Activated T-cell treated with anti-CD3 and anti-CD28 coated beads, Interleukin-2, amount 50 U/mL, for 72 hours (primary cell): Measurements from ENCODE around the gene WFDC12. TPM values are rescaled to one million over a fixed set of nuclear protein-coding genes. Genes with fewer than 3 reads are reported as not detected.
A peak's percentile ranks its signal among the peaks of the same experiment; 100 is the strongest.

ENCODE experiments used
- ATAC-seq, 2 donors: fragments of 150-1000 bp; cut with Tn5 transposase; replicated peaks in 1 of 2; 2 replicates each; pipeline ENCODE4 v1.10.0; 2021; ENCODE audit warnings: moderate library complexity in 2 of 2, mild to moderate bottlenecking in 1 of 2
- DNase-seq, 2 donors: peaks; one replicate each; pipeline ENCODE4 v3.0.0; 2021 to 2022; ENCODE audit warnings: mixed read lengths in 1 of 2
- H3K27ac Mint-ChIP-seq: one replicate; pipeline ENCODE4 v1.8.0; 2022; ENCODE audit warnings: mild to moderate bottlenecking, moderate library complexity, mixed read lengths
- H3K27me3 Mint-ChIP-seq: one replicate; pipeline ENCODE4 v1.8.0; 2022; ENCODE audit warnings: low read depth, mixed read lengths
- H3K36me3 Mint-ChIP-seq, 2 donors: one replicate each; pipeline ENCODE4 v1.8.0; 2022; ENCODE audit warnings: mixed read lengths in 2 of 2, mild to moderate bottlenecking in 1 of 2; ENCODE audit not compliant: insufficient read depth in 2 of 2
- H3K4me1 Mint-ChIP-seq: one replicate; pipeline ENCODE4 v1.8.0; 2022; ENCODE audit warnings: low read depth, mixed read lengths
- H3K4me3 Mint-ChIP-seq, 2 donors: one replicate each; pipeline ENCODE4 v1.8.0; 2022; ENCODE audit warnings: mild to moderate bottlenecking in 2 of 2, mixed read lengths in 2 of 2, moderate library complexity in 2 of 2
- H3K9me3 Mint-ChIP-seq, 2 donors: one replicate each; pipeline ENCODE4 v1.8.0; 2022; ENCODE audit warnings: mixed read lengths in 2 of 2
- total RNA-seq, 2 donors: library from RNA; stranded (reverse); gene quantifications; one replicate each; pipeline ENCODE4 v1.2.3, GENCODE V29; 2022

Gene WFDC12
- total RNA-seq, 2 donors from 2014 or later: not detected

- ATAC-seq (peak; percentile 19 to 41), DNase-seq (peak; percentile 62 to 71)
- H3K36me3 Mint-ChIP-seq: no peaks in the 10 kb centered on the region
- peaks cover 37% of the 10 kb centered on the region for H3K27me3 Mint-ChIP-seq
- H3K4me1 Mint-ChIP-seq: peaks cover 19% of the 10 kb centered on the region
- no peak overlapping the region for H3K4me3 Mint-ChIP-seq
- H3K27ac Mint-ChIP-seq: no peak overlapping the region
- H3K9me3 Mint-ChIP-seq: no peaks in the 10 kb centered on the region
Observed at GRCh38 chr20:45095805-45096238, 28.4 kb downstream of the WFDC12 start.

- H3K27ac Mint-ChIP-seq: no peak overlapping the region
- DNase-seq (no peak), ATAC-seq (no peak)
- H3K36me3 Mint-ChIP-seq: no peaks in the 10 kb centered on the region
- no peak overlapping the region for H3K4me3 Mint-ChIP-seq
- H3K9me3 Mint-ChIP-seq: no peaks in the 10 kb centered on the region
- H3K27me3 Mint-ChIP-seq: peaks cover 30% of the 10 kb centered on the region
- peaks cover 19% of the 10 kb centered on the region for H3K4me1 Mint-ChIP-seq
Observed at GRCh38 chr20:45094864-45095574, 29.2 kb downstream of the WFDC12 start.

- no peaks in the 10 kb centered on the region for H3K9me3 Mint-ChIP-seq
- H3K4me3 Mint-ChIP-seq: no peak overlapping the region
- no peak for DNase-seq
- H3K36me3 Mint-ChIP-seq: no peaks in the 10 kb centered on the region
- H3K27ac Mint-ChIP-seq: no peak overlapping the region
- ATAC-seq: no peak
- peaks cover 19% of the 10 kb centered on the region for H3K4me1 Mint-ChIP-seq
- H3K27me3 Mint-ChIP-seq: peaks cover 22% of the 10 kb centered on the region
Observed at GRCh38 chr20:45094201-45094600, 30.1 kb downstream of the WFDC12 start.

- Mint-ChIP-seq H3K27ac (peak overlapping the region; percentile 77), H3K36me3 (peaks cover 2% of the 10 kb centered on the region in 2 donors), H3K4me3 (no peak overlapping the region), H3K9me3 (no peaks in the 10 kb centered on the region), H3K4me1 (peaks cover 19% of the 10 kb centered on the region), H3K27me3 (peaks cover 14% of the 10 kb centered on the region)
- ATAC-seq (no peak), DNase-seq (no peak)
Observed at GRCh38 chr20:45092898-45093297, 31.4 kb downstream of the WFDC12 start.

GRCh38 chr20:45091366-45091765, 32.9 kb downstream of the WFDC12 start:
- no peak for ATAC-seq
- no peaks in the 10 kb centered on the region for H3K27me3 Mint-ChIP-seq
- peaks cover 5 to 13% of the 10 kb centered on the region in 2 donors for H3K36me3 Mint-ChIP-seq
- no peak overlapping the region for H3K27ac Mint-ChIP-seq
- no peak overlapping the region for H3K4me3 Mint-ChIP-seq
- peaks cover 9% of the 10 kb centered on the region for H3K4me1 Mint-ChIP-seq
- no peak for DNase-seq
- no peaks in the 10 kb centered on the region for H3K9me3 Mint-ChIP-seq

- ATAC-seq (no peak), DNase-seq (no peak)
- Mint-ChIP-seq H3K4me3 (no peak overlapping the region), H3K9me3 (no peaks in the 10 kb centered on the region), H3K4me1 (peaks cover under 1% of the 10 kb centered on the region), H3K27ac (peak overlapping the region; percentile 19), H3K27me3 (no peaks in the 10 kb centered on the region), H3K36me3 (peaks cover 5 to 17% of the 10 kb centered on the region in 2 donors)
Observed at GRCh38 chr20:45090481-45090880, 33.8 kb downstream of the WFDC12 start.

- Mint-ChIP-seq H3K27ac (no peak overlapping the region), H3K4me1 (no peaks in the 10 kb centered on the region), H3K9me3 (no peaks in the 10 kb centered on the region), H3K4me3 (no peak overlapping the region), H3K27me3 (no peaks in the 10 kb centered on the region), H3K36me3 (peaks cover 5 to 20% of the 10 kb centered on the region in 2 donors)
- ATAC-seq (no peak), DNase-seq (no peak)
Observed at GRCh38 chr20:45088247-45088646, 36.0 kb downstream of the WFDC12 start.

GRCh38 chr20:45087814-45088213, 36.5 kb downstream of the WFDC12 start:
- H3K4me1 Mint-ChIP-seq: no peaks in the 10 kb centered on the region
- no peak overlapping the region for H3K4me3 Mint-ChIP-seq
- H3K36me3 Mint-ChIP-seq: peaks cover 8 to 23% of the 10 kb centered on the region in 2 donors
- DNase-seq: no peak
- no peak overlapping the region for H3K27ac Mint-ChIP-seq
- H3K9me3 Mint-ChIP-seq: no peaks in the 10 kb centered on the region
- no peak for ATAC-seq
- H3K27me3 Mint-ChIP-seq: no peaks in the 10 kb centered on the region

GRCh38 chr20:45087097-45087790, 37.0 kb downstream of the WFDC12 start:
- H3K27me3 Mint-ChIP-seq: no peaks in the 10 kb centered on the region
- no peak for ATAC-seq
- no peaks in the 10 kb centered on the region for H3K9me3 Mint-ChIP-seq
- peak overlapping the region; percentile 26 for H3K27ac Mint-ChIP-seq
- peaks cover 11 to 28% of the 10 kb centered on the region in 2 donors for H3K36me3 Mint-ChIP-seq
- DNase-seq: no peak
- H3K4me3 Mint-ChIP-seq: no peak overlapping the region
- H3K4me1 Mint-ChIP-seq: no peaks in the 10 kb centered on the region

GRCh38 chr20:45085867-45086266, 38.4 kb downstream of the WFDC12 start:
- Mint-ChIP-seq H3K4me1 (peaks cover 3% of the 10 kb centered on the region), H3K27ac (peak overlapping the region; percentile 13), H3K27me3 (no peaks in the 10 kb centered on the region), H3K4me3 (no peak overlapping the region), H3K9me3 (peaks cover 2 to 4% of the 10 kb centered on the region in 2 donors), H3K36me3 (peaks cover 17 to 41% of the 10 kb centered on the region in 2 donors)
- DNase-seq (no peak), ATAC-seq (no peak)

GRCh38 chr20:45085289-45085688, 39.0 kb downstream of the WFDC12 start:
- peak overlapping the region; percentile 13 for H3K27ac Mint-ChIP-seq
- DNase-seq (no peak), ATAC-seq (no peak)
- peaks cover 3 to 4% of the 10 kb centered on the region in 2 donors for H3K9me3 Mint-ChIP-seq
- no peaks in the 10 kb centered on the region for H3K27me3 Mint-ChIP-seq
- no peak overlapping the region for H3K4me3 Mint-ChIP-seq
- H3K36me3 Mint-ChIP-seq: peaks cover 20 to 47% of the 10 kb centered on the region in 2 donors
- peaks cover 3% of the 10 kb centered on the region for H3K4me1 Mint-ChIP-seq

- no peak for DNase-seq
- no peaks in the 10 kb centered on the region for H3K27me3 Mint-ChIP-seq
- H3K4me1 Mint-ChIP-seq: peaks cover 3% of the 10 kb centered on the region
- no peak for ATAC-seq
- H3K36me3 Mint-ChIP-seq: peaks cover 23 to 64% of the 10 kb centered on the region in 2 donors
- no peak overlapping the region for H3K27ac Mint-ChIP-seq
- H3K4me3 Mint-ChIP-seq: no peak overlapping the region
- H3K9me3 Mint-ChIP-seq: peaks cover 3 to 4% of the 10 kb centered on the region in 2 donors
Observed at GRCh38 chr20:45083127-45083526, 41.1 kb downstream of the WFDC12 start.

- peak overlapping the region; percentile 10 for H3K27ac Mint-ChIP-seq
Observed at GRCh38 chr20:45082468-45082867, 41.8 kb downstream of the WFDC12 start.

More at GRCh38 chr20:45082468-45082867, 41.8 kb downstream of the WFDC12 start:
- H3K4me3 Mint-ChIP-seq: no peak overlapping the region
- no peaks in the 10 kb centered on the region for H3K27me3 Mint-ChIP-seq
- DNase-seq (no peak), ATAC-seq (no peak)
- H3K4me1 Mint-ChIP-seq: peaks cover 3% of the 10 kb centered on the region
- peaks cover 24 to 61% of the 10 kb centered on the region in 2 donors for H3K36me3 Mint-ChIP-seq
- H3K9me3 Mint-ChIP-seq: peaks cover 3 to 4% of the 10 kb centered on the region in 2 donors
